SK-N-SH (cell line): ENCODE data around the gene NFKB2. TPM values are rescaled to one million over a fixed set of nuclear protein-coding genes. Genes with fewer than 3 reads are reported as not detected.

Source experiments
- CTCF ChIA-PET: fragments of 300-600, 350-600 bp; formaldehyde crosslinking; extraction: SDS; loops from one replicate; lab custom pipeline; 2021; lab: Yijun Ruan, JAX
- POLR2A ChIA-PET: fragments of 350-600 bp; sonication (Branson Sonifier 250); formaldehyde crosslinking; extraction: SDS; loops from one replicate; lab custom pipeline; 2020; ENCODE audit warnings: antibody characterized with exemption, inconsistent platforms; lab: Yijun Ruan, JAX
- DNase-seq: peaks from one replicate; pipeline ENCODE4 v3.0.0; 2012
- H2AFZ ChIP-seq: fragments of 200-600 bp; sonication (generic); 2 replicates; pipeline ENCODE4 v1.8.1; 2016; ENCODE audit warnings: antibody characterized with exemption, mild to moderate bottlenecking, low read depth
- H3F3A ChIP-seq: fragments of 200-600 bp; sonication (generic); replicated peaks from 2 replicates; pipeline ENCODE3; 2016; ENCODE audit warnings: antibody characterized with exemption, mild to moderate bottlenecking; ENCODE audit not compliant: insufficient read depth
- H3K27ac ChIP-seq, 2 experiments: fragments of 200-500 bp in 1 of 2; fragments of 200-600 bp in 1 of 2; sonication (Bioruptor generic) in 1 of 2; sonication (generic), shearing (Covaris generic) in 1 of 2; 2 replicates each; pipeline versions ENCODE4 v1.5.1 to v1.6.1; 2014 to 2016; ENCODE audit warnings: low read depth in 2 of 2, inconsistent platforms in 1 of 2, low read length in 1 of 2, mild to moderate bottlenecking in 1 of 2, mixed read lengths in 1 of 2
- H3K27me3 ChIP-seq: fragments of 200-600 bp; sonication (generic), shearing (Covaris generic); 2 replicates; pipeline ENCODE4 v1.6.1; 2016; ENCODE audit warnings: mixed run types; ENCODE audit not compliant: insufficient read depth
- H3K36me3 ChIP-seq, 2 experiments: fragments of 200-500 bp in 1 of 2; fragments of 200-600 bp in 1 of 2; sonication (Bioruptor generic) in 1 of 2; sonication (generic) in 1 of 2; replicated peaks in 1 of 2; 2 replicates each; pipeline versions ENCODE3 to v1.5.1; 2014 to 2016; ENCODE audit warnings: low read length in 1 of 2, mild to moderate bottlenecking in 1 of 2; ENCODE audit not compliant: insufficient read depth in 2 of 2, control insufficient read depth in 1 of 2
- H3K4me1 ChIP-seq, 2 experiments: fragments of 200-500 bp in 1 of 2; fragments of 200-600 bp in 1 of 2; sonication (Bioruptor generic) in 1 of 2; sonication (generic), shearing (Covaris generic) in 1 of 2; 2 replicates each; pipeline versions ENCODE4 v1.5.1 to v1.6.1; 2014 to 2016; ENCODE audit warnings: low read depth in 1 of 2, low read length in 1 of 2, mixed run types in 1 of 2; ENCODE audit not compliant: insufficient read depth in 2 of 2, control insufficient read depth in 1 of 2
- H3K4me2 ChIP-seq: fragments of 200-600 bp; sonication (generic), shearing (Covaris generic); 2 replicates; pipeline ENCODE4 v1.6.1; 2017; ENCODE audit warnings: mixed run types
- H3K4me3 ChIP-seq, 2 experiments: fragments of 200-500 bp in 1 of 2; fragments of 200-600 bp in 1 of 2; sonication (Bioruptor generic) in 1 of 2; sonication (generic), shearing (Covaris generic) in 1 of 2; 2 replicates each; pipeline versions ENCODE4 v1.5.1 to v1.8.1; 2014 to 2016; ENCODE audit warnings: low read depth in 2 of 2, inconsistent platforms in 1 of 2, low read length in 1 of 2, mild to moderate bottlenecking in 1 of 2, mixed read lengths in 1 of 2, moderate library complexity in 1 of 2
- H3K79me2 ChIP-seq: fragments of 200-600 bp; sonication (generic); 2 replicates; pipeline ENCODE4 v1.8.1; 2017; ENCODE audit warnings: mild to moderate bottlenecking; ENCODE audit not compliant: insufficient read depth
- H3K9ac ChIP-seq: fragments of 200-600 bp; sonication (generic); 2 replicates; pipeline ENCODE4 v1.6.1; 2017; ENCODE audit warnings: mixed run types
- H3K9me2 ChIP-seq: fragments of 200-600 bp; sonication (generic); 2 replicates; pipeline ENCODE4 v1.6.1; 2017; ENCODE audit warnings: mixed run types
- H3K9me3 ChIP-seq: fragments of 200-600 bp; sonication (generic); 2 replicates; pipeline ENCODE4 v1.6.1; 2017; ENCODE audit warnings: mixed run types, mild to moderate bottlenecking, moderate library complexity
- H4K20me1 ChIP-seq: fragments of 200-600 bp; sonication (generic); 2 replicates; pipeline ENCODE4 v1.6.1; 2017; ENCODE audit warnings: mild to moderate bottlenecking, mixed run types; ENCODE audit not compliant: insufficient read depth
- CTCF ChIP-seq: fragments of 200-600 bp; sonication (generic); IDR thresholded peaks from 2 replicates; pipeline ENCODE4 v1.6.1; 2017; ENCODE audit warnings: antibody characterized with exemption, mild to moderate bottlenecking, moderate library complexity
- ELF1 ChIP-seq: IDR thresholded peaks from 2 replicates; pipeline ENCODE4 v1.4.0; 2012
- EP300 ChIP-seq, 2 experiments: IDR thresholded peaks; 2 replicates each; pipeline versions ENCODE4 v1.4.0 to v1.6.1; 2012; ENCODE audit warnings: borderline replicate concordance in 1 of 2, low read depth in 1 of 2, low read length in 1 of 2
- EZH2phosphoT487 ChIP-seq: fragments of 200-600 bp; sonication (generic); IDR thresholded peaks from 2 replicates; pipeline ENCODE4 v1.6.1; 2017; ENCODE audit warnings: low read depth, mixed run types, mild to moderate bottlenecking, antibody characterized with exemption, moderate library complexity, borderline replicate concordance
- FOXJ3 ChIP-seq: sonication (generic); formaldehyde crosslinking; IDR thresholded peaks from 2 replicates; pipeline ENCODE4 v1.5.1; 2020; ENCODE audit warnings: mild to moderate bottlenecking, missing genetic modification reagents
- FOXM1 ChIP-seq: IDR thresholded peaks from 2 replicates; pipeline ENCODE4 v1.4.0; 2012; ENCODE audit warnings: low read depth, mild to moderate bottlenecking
- GABPA ChIP-seq: IDR thresholded peaks from 2 replicates; pipeline ENCODE4 v1.4.0; 2012; ENCODE audit warnings: low read depth, mild to moderate bottlenecking
- JUND ChIP-seq: IDR thresholded peaks from 2 replicates; pipeline ENCODE4 v1.4.0; 2012
- MAX ChIP-seq: IDR thresholded peaks from 2 replicates; pipeline ENCODE4 v1.4.0; 2012; ENCODE audit warnings: low read depth
- MEF2A ChIP-seq: IDR thresholded peaks from 2 replicates; pipeline ENCODE4 v1.4.0; 2012; ENCODE audit warnings: low read depth, borderline replicate concordance
- MXI1 ChIP-seq: IDR thresholded peaks from 2 replicates; pipeline ENCODE4 v1.6.1; 2012; ENCODE audit warnings: mild to moderate bottlenecking, low read depth, low read length, improper control_type of control experiment
- POLR2AphosphoS5 ChIP-seq: IDR thresholded peaks from 2 replicates; pipeline ENCODE4 v1.6.1; 2012; ENCODE audit warnings: low read depth, low read length
- REST ChIP-seq: IDR thresholded peaks from 2 replicates; pipeline ENCODE4 v1.6.1; 2012; ENCODE audit warnings: mild to moderate bottlenecking, low read depth, low read length, moderate library complexity
- RFX5 ChIP-seq: IDR thresholded peaks from 2 replicates; pipeline ENCODE4 v1.6.1; 2012; ENCODE audit warnings: mild to moderate bottlenecking, improper control_type of control experiment, low read length
- SIN3A ChIP-seq: IDR thresholded peaks from 2 replicates; pipeline ENCODE4 v1.6.1; 2012; ENCODE audit warnings: low read depth, mild to moderate bottlenecking, low read length, moderate library complexity, borderline replicate concordance
- TCF12 ChIP-seq: IDR thresholded peaks from 2 replicates; pipeline ENCODE4 v1.4.0; 2012
- TEAD4 ChIP-seq: IDR thresholded peaks from 2 replicates; pipeline ENCODE4 v1.4.0; 2012; ENCODE audit warnings: mild to moderate bottlenecking, borderline replicate concordance; ENCODE audit not compliant: insufficient read depth
- USF2 ChIP-seq: fragments of 150-350 bp; IDR thresholded peaks from 2 replicates; pipeline ENCODE4 v1.6.1; 2017; ENCODE audit warnings: antibody characterized with exemption, low read length, low read depth, borderline replicate concordance
- WGBS: methylation state at CpG from one replicate; pipeline ENCODE4 v1.1.6; 2017; ENCODE audit warnings: low lambda C conversion rate; 5-methylcytosine and 5-hydroxymethylcytosine counted together
- polyA plus RNA-seq, 3 experiments: library from polyadenylated mRNA; depleted of rRNA; stranded (reverse); fragments of >200 nt; gene quantifications; 2 replicates each; pipeline ENCODE4 v1.2.3, GENCODE V29; 2012
- TF ChIP-seq, protein P1 (sequence below): IDR thresholded peaks from 2 replicates; pipeline ENCODE4 v1.4.0; 2012; ENCODE audit warnings: low read depth, borderline replicate concordance

Gene NFKB2
- polyA plus RNA-seq, 1 of the 3 experiments (the other 2 are of a cell fraction): 26.6 TPM

GRCh38 chr10:102425444-102425843 lies 29.9 kb downstream of the NFKB2 start:
- H3K9me3 ChIP-seq: no peaks in the 10 kb centered on the region
- no peak for DNase-seq
- H3K4me2 ChIP-seq: no peak overlapping the region
- no peak overlapping the region for H3K4me3 ChIP-seq
- H4K20me1 ChIP-seq: no peaks in the 10 kb centered on the region
- no peak overlapping the region for H3K9ac ChIP-seq
- peaks cover under 1 to 21% of the 10 kb centered on the region in 2 experiments for H3K36me3 ChIP-seq
- WGBS: 100% methylated on average over 1 of the region's 1 CpG
- peaks cover 11% of the 10 kb centered on the region for H3F3A ChIP-seq
- no peak overlapping the region for H3K27ac ChIP-seq
- no peaks in the 10 kb centered on the region for H3K27me3 ChIP-seq
- H2AFZ ChIP-seq: no peak overlapping the region
- TF ChIP-seq REST (no peak), JUND (no peak), TEAD4 (no peak), FOXM1 (no peak), MAX (no peak), EP300 (IDR thresholded peaks at IDR 0.05; ENCODE audit: borderline replicate concordance in 1 of 2, low read depth in 1 of 2, low read length in 1 of 2) (no peak), MXI1 (no peak), MEF2A (no peak), GABPA (no peak), POLR2AphosphoS5 (no peak), EZH2phosphoT487 (no peak), RFX5 (no peak), CTCF (no peak), ELF1 (no peak), FOXJ3 (no peak), USF2 (no peak), TCF12 (no peak), SIN3A (no peak)
- TF ChIP-seq, protein P1, sequence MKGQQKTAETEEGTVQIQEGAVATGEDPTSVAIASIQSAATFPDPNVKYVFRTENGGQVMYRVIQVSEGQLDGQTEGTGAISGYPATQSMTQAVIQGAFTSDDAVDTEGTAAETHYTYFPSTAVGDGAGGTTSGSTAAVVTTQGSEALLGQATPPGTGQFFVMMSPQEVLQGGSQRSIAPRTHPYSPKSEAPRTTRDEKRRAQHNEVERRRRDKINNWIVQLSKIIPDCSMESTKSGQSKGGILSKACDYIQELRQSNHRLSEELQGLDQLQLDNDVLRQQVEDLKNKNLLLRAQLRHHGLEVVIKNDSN: no peak
- CTCF ChIA-PET: interaction anchor here (1.8 to 18.3 kb wide), 4 partner anchors 25 to 195 kb away, joined by 9 to 359 read pairs (median 39); partner anchors contain the start of gene NFKB2
- POLR2A ChIA-PET: no interaction called here
- H3K4me1 ChIP-seq: peaks cover 0 to 16% of the 10 kb centered on the region in 2 experiments; a peak in 2 of 4 replicates
- H3K79me2 ChIP-seq: no peaks in the 10 kb centered on the region
- no peaks in the 10 kb centered on the region for H3K9me2 ChIP-seq
